Activated CD4-positive, alpha-beta T cell treated with anti-CD3 and anti-CD28 coated beads for 48 hours (primary cell): ENCODE results near the gene CHRNG.
"Not testable (repeated sequence)": the region's sequence is repeated elsewhere in the genome, so short reads cannot be mapped to it uniquely, and the experiment has no call there.

Source experiments
- DNase-seq: peaks from one replicate; pipeline ENCODE4 v3.0.0-alpha.2; 2020

CHRNG gene

GRCh38 chr2:232545511-232546375, 6.3 kb downstream of the CHRNG start:
- no peak for DNase-seq

- DNase-seq, result no peak
These were observed 8.5 kb downstream of the CHRNG start for GRCh38 chr2:232547991-232548390.

- no peak for DNase-seq
These were observed 10.3 kb downstream of the CHRNG start for GRCh38 chr2:232549655-232550353.

GRCh38 chr2:232550354-232551249, 11.1 kb downstream of the CHRNG start, which contains the start of the genes EIF4E2 and TIGD1:
EIF4E2 (plus strand) TSS chr2:232550689; CDS start chr2:232550725, 36 bp downstream.
TIGD1 (minus strand) TSS chr2:232550557; CDS start chr2:232549882, 675 bp downstream.
- peak; percentile 96 for DNase-seq

- no peak for DNase-seq
These were observed 11.8 kb downstream of the CHRNG start for GRCh38 chr2:232551250-232551638.

GRCh38 chr2:232551776-232552175, 12.3 kb downstream of the CHRNG start:
- no peak for DNase-seq

- no peak for DNase-seq
These were observed 16.9 kb downstream of the CHRNG start for GRCh38 chr2:232556426-232556825.

- no peak for DNase-seq
These were observed 23.1 kb downstream of the CHRNG start for GRCh38 chr2:232562515-232563151.

GRCh38 chr2:232563580-232563979, 24.1 kb downstream of the CHRNG start:
- no peak for DNase-seq

GRCh38 chr2:232567721-232568120, 28.2 kb downstream of the CHRNG start:
- no peak for DNase-seq

GRCh38 chr2:232568161-232568560, 28.7 kb downstream of the CHRNG start:
- DNase-seq, result no peak

GRCh38 chr2:232569541-232569940, 30.0 kb downstream of the CHRNG start:
- DNase-seq, result no peak

GRCh38 chr2:232570481-232570880, 31.0 kb downstream of the CHRNG start:
- not testable (repeated sequence) for DNase-seq

GRCh38 chr2:232571026-232571474, 31.6 kb downstream of the CHRNG start:
- no peak for DNase-seq

GRCh38 chr2:232573042-232573441, 33.5 kb downstream of the CHRNG start:
- DNase-seq, result no peak

GRCh38 chr2:232573771-232574435, 34.4 kb downstream of the CHRNG start:
- no peak for DNase-seq

- DNase-seq, result no peak
These were observed 35.3 kb downstream of the CHRNG start for GRCh38 chr2:232574674-232575403.

- DNase-seq, result no peak
These were observed 35.9 kb downstream of the CHRNG start for GRCh38 chr2:232575404-232575746.

GRCh38 chr2:232576995-232577394, 37.5 kb downstream of the CHRNG start:
- no peak for DNase-seq

- no peak for DNase-seq
These were observed 38.3 kb downstream of the CHRNG start for GRCh38 chr2:232577841-232578240.

- no peak for DNase-seq
These were observed 39.1 kb downstream of the CHRNG start for GRCh38 chr2:232578626-232579025.
